ENCODE measurements around the gene BLOC1S5.

Gene BLOC1S5, protein sequence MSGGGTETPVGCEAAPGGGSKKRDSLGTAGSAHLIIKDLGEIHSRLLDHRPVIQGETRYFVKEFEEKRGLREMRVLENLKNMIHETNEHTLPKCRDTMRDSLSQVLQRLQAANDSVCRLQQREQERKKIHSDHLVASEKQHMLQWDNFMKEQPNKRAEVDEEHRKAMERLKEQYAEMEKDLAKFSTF

DNA sequence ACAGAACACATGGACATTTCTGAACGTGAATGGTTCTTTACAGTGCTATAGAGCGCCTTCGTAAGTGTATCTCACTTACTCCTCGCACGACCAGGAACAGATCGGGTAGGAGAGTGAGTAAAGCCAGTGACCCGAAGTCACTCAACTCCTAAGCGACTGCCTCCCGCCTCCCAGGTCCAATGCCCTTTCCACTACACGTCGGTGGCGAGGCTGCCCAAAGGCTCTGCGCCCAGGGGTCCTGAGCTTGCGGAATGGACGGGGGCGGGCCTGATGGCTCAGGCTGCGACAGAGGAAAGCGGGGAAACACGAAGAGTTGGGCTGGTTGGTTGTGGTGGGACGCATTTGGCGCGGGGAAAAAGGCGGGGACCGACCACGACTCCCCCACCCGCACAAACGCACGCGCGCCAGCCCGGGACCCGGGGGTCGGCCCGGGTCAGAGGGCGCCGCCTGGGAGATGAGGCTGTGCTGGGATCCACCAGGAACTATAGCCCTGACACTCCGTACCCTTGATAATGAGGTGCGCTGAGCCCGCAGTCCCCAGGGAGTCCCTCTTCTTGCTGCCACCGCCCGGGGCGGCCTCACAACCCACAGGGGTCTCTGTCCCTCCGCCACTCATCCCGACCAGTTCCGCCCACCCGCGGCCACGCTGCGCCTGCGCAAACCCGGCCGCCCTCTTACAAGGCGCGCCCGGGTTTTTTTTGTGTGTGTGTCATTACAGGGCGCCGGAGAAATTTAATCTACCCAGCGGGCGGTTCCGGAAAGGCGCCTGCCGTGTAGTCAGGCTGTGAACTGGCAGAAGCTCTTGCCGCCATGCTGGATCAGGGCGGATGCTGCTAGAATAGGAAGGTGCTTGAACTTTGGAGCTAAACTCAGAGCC lies at the start of gene BLOC1S5:
Gene BLOC1S5, minus strand, starts transcription at position 629 of the 877 bp plus-strand sequence. Its CDS starts 13 bp downstream, at position 616.
- peak; percentile 89 for DNase-seq (ENCODE audit: low read depth, low spot score)

DNA sequence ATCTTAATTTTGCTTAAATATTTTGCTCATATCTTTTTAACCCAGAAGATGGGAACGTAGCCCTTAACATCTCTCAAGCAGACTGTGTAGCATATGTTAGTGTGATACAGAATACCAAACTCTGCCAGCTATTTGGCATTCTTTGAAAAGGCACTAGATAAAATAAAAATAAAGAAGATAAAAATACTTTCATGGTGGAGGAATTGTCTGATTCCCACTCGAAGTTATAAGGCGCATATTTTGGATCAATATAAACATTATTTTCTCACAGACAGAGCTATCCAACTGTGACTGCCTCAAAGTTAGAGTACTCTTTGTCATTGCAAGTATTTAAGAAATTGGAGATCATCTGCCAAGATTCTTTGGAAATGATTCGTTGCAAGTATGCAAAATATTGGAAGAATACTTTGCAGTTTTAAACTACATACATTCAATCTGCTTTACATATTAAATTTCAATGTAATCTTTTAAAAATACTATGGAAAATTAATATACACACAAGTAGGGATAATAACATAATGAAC lies 49.0 kb upstream of the BLOC1S5 start:
- no peak for DNase-seq (ENCODE audit: low read depth, low spot score)

DNA sequence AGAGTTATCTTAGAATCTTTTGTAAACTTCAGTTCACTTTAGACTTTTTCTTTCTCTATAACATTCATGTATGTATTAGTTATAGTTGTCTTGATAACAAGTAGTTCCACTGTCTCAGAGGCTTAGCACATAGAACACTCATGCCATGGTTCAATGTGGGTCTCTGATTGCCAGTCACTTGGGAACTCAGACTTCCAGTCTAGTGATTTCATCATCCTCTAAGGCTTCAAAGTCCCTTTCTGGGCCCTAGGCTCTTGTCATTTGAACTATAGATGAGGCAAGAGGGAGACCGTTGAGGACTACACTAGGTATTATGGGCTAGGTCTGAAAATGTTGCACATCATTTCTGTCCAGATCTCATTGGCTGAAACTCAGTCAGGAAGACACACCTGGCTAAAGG lies 46.5 kb upstream of the BLOC1S5 start:
- no peak for DNase-seq (ENCODE audit: low read depth, low spot score)

DNA sequence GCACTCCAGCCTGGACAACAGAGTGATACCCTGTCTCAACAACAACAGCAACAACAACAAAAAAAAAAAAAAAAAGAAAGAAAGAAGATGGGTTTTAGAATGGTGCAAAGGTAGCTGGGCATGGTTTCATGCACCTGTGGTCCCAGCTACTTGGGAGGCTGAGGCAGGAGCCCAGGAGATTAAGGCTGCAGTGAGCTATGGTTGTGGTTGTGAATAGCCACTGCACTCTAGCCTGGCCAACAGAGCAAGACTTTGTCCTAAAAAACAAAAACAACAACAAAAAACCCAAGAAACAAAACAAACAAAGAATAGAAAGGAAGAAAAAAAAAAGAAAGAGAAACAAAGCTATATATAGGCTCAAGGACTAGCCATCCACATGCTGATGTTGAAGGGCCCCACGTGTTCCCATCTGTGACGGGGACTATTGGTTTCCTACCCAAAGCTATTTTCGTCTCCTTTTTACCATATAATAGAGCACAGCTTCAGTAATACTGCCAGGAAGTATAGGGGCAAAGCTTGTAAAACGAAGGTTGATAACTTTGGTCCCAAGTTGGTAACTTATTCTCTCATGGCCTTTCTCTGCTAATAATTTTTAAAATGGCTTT lies 46.0 kb upstream of the BLOC1S5 start:
- no peak for DNase-seq (ENCODE audit: low read depth, low spot score)

DNA sequence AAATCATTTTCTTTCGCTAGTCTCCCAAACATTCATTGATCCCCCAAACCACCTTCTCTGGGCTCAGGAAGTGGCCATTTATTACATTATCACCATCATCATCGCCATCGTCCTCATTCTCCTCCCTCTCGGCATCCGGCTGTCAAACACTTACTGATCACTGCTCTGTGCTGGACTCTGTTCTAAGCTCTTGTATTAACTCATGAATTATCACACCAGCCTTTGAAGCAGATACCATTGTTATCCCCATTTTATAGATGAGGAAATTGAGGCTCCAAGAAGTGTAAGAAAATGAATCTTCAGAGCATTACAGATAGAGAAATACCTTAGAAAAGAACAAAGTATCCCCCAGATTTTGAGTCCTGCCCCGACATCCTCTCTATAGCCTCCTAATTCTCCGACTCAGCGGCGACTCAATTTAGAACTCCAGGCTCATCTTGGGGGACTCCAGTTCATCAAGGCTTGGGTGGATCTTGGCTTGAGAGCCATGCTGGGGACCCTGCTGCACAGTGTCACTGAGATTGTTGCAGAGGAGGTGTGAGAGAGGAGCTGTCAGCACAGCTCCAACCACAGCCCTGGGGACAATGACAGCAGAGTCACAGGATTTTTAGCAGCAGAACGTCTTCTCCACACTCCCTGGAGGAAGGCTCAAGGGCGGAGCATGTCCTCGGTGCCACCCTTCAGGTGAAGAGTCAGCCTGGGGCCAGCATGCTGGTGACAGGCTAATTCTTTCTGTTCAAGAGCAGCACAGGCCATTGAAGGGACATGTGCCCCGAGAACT lies 44.8 kb upstream of the BLOC1S5 start:
- DNase-seq (ENCODE audit: low read depth, low spot score) = no peak

DNA sequence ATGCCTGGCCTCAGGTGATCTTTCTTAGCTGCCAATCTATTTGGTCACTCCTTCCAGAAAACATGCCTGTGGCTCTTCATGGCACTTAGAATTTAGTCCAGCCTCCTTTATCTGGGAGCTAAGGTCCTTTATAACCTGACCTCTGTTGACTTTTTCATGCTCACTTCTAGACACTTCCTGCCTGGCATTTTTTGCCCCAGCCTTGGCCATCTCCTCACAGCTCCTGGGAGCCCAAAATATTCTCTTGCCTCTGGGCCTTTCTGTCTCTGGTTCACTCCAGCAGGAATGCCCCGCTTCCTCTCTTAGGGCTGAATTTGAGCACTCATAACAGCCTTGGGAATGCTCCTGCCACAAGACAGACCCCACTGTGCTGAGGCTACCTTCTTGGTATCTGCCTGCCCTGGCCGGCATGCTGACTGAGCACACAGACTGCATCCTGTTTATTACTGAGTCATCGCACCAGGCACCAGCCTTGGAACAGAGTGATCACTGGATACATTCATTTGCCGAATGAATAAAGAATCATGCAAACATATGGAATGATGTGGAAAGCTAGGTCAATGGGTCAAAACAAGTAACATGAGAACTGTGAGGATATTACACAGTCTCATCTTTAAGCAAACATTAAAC lies 44.0 kb upstream of the BLOC1S5 start:
- DNase-seq (ENCODE audit: low read depth, low spot score) = peak; percentile 76

DNA sequence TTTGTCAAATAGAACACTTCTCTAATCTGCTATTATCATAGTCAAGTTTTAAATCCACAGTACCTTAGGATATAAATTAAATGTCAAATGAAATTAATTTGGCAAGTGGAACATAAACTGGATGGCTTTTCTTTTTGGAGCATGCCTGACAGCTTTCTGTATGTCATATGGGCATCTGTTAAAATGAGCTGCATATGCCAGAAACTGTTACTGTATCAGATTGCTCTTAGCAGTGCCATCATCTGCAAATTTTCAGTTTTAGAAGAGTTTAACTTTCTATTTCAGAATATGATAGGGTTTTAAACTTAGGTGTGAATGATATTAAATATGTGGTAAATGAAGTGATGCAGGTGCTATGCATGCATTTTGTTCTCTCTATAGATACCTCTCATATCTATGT lies 41.6 kb upstream of the BLOC1S5 start:
- DNase-seq (ENCODE audit: low read depth, low spot score) = no peak

DNA sequence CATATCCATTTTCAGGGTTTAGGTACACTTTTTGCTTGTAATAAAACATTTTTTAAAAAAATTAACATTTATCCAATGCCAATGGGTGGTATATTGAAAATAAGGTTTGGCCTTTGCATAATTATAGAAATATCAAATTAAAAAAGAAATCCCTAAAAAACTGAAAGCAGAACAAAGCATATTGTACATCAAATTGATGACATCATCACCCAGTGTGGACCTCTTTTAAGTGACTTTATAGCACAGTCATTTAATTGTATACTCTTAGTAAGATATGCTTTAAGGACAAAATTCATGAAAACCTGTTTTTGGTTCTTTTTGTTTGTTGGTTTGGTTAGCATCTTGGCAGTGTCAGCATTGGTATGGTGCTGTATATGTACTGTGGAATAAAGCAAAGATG lies 39.5 kb upstream of the BLOC1S5 start:
- DNase-seq (ENCODE audit: low read depth, low spot score) = no peak

DNA sequence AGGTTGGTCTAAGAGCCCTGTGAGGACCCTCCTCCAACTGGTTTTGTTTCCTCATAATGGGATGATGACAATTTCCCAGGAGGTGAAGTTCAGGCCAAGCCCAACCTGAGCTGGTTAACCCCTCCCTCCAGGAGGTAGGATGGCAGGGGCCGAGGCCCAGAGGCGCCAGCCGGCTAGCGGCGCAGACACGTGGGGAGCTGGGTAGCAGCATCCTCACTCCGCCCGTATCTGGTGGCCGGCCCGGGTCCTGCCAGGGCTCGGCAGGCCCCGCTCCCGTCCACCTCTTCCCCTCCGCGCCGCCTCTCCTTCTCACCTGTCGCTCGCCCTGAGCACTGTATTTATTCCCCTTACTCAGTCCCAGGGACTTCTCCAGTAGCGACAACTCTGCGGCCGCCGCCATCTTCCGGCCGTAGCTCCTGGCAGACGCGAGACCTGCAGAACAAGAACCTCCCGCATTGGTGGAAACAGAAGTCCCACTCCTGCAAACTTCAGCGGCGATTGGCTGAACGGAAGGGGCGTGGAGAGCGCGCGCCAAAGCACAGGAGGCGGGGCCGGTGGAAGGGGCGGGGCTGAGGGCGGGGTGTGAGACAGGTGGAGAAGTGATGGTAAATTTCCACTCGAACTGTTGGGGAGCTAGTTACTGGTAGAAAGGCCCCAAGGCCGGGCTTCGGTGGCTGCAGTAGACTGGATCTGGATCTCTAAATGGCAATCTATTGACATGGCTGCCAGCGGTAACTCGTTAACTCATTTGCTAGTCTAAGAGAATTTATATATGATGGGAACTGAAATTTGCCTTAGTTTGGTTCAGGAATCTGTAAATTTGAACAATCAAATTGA lies 38.2 kb upstream of the BLOC1S5 start, which contains the start of gene EEF1E1:
Gene EEF1E1, minus strand, starts transcription at position 427 of the 837 bp plus-strand sequence. Its CDS starts 27 bp downstream, at position 400.
- peak; percentile 70 for DNase-seq (ENCODE audit: low read depth, low spot score)

DNA sequence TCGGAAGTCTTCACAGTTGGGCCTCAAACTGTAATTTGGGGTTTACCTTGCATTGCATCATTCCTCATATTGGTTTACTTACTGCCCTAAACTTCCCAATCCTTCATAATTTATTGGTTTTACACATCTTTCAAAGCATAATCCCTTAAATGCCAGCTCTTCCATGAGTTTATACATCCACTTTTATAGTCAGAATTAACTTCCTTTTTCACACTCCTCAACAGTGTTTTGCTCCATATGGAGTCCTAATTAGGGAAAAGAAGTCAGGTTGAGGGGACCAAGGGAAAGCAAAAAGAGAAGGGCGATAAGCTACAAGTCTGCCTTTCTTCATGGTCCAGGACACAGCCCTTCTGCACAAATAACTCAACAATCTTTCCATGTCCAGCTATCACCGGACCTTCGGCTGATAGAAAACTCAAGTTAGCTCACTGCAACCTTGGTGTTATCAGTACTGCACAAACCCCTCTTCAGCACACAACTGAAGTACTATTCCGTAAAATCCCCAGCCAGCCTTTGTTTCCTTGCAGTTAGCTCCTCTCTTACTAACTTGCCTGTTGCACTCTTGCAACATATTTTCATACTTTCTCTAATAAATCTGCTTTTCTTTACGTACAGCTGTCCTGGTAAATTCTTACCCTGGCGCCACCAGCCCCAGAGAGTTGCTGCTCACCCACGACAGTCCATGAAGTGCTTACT lies 36.1 kb upstream of the BLOC1S5 start:
- no peak for DNase-seq (ENCODE audit: low read depth, low spot score)

DNA sequence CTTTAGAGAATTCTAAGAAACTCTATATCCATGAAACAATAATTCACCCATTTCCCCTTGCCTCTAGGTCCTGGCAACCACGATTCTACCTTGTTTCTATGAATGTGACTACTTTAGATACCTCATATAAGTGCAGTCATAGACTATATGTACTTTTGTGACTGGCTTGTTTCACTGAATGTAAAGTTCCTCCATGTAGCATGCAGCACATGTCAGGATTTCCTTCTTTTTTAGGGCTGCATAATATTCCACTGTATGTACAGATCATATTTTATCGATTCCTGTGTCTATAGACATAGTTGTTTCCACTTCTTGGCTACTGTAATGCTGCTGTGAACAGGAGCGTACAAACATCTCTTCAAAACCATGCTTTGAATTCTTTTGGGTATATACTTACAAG lies 26.5 kb upstream of the BLOC1S5 start:
- no peak for DNase-seq (ENCODE audit: low read depth, low spot score)

DNA sequence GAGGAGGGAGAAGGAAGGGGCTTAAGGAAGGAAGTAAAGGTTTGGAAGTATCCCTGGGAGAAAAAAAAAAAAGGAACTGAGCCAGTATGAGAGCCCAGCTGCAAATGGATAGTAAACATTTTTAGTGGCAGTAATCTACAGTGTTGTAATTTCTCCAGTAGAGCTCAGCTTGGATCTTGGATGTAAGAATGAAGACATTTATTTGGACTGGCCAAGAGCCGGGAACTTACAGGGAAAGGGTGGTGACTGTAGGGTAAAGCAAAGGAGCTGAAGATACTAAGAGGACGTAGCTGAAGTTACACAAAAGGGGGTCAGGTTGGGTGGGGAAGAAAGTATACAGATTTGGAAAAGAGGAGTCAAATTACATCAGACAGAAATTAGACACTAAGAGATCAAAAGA lies 24.7 kb upstream of the BLOC1S5 start:
- DNase-seq (ENCODE audit: low read depth, low spot score) = no peak

DNA sequence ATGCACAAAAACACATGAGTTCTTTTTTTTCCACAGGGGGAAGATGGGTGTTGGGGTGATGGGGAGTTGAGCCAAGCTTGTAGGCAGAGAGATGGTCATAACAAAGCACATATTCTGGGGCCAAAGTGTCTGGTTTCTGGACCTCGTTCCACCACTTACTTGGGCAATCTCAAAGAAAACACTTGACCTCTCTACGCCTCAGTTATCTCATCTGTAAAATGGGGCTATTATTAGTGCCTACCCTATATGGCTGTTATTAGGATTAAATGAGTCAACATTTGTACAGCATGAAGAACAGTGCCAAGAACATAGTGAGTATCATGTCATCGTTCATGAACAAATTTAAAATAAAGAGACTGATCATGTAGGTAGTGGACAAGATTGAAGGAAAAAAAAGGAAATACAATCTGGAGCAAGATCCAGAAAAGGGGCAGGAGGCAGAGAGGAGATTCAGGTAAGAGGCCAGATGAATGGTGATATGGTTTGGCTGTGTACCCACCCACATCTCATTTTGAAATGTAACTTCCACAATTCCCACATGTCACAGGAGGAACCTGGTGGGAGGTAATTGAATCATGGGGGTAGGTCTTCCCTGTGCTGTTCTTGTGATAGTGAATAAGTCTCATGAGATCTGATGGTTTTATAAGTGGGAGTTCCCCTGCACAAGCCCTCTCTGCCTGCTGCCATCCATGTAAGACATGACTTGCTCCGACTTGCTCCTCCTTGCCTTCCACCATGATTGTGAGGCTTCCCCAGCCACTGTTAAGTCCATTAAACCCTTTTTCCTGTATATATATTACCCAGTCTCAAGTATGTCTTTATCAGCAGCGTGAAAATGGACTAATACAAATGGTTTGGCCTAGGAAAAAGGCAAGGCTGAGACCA lies 23.9 kb upstream of the BLOC1S5 start:
- DNase-seq (ENCODE audit: low read depth, low spot score) = no peak

DNA sequence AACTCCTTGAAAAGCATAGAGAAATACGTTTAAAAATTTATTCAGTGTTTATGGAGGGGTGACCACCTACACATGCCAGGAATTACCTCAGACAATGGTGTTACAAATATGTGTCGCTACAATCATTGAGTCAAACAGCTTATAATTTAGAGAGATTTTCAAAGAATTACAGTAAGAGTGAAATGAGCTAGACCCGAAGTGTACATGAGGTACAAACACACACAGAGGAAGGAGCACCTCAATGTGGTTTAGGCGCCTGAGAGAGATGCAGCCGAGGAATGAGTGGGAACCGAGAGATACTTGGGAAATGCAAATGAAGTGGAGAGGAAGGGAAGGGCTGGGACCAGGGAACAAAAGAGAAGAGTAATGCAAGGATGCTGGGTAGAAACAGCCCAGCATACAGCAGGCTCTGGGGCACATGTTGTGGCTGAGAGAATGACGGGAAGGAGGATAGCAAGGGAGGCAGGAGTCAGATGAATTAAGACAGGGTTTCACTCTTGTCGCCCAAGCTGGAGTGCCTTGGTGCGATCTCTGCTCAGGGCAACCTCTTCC lies 22.6 kb upstream of the BLOC1S5 start:
- no peak for DNase-seq (ENCODE audit: low read depth, low spot score)

DNA sequence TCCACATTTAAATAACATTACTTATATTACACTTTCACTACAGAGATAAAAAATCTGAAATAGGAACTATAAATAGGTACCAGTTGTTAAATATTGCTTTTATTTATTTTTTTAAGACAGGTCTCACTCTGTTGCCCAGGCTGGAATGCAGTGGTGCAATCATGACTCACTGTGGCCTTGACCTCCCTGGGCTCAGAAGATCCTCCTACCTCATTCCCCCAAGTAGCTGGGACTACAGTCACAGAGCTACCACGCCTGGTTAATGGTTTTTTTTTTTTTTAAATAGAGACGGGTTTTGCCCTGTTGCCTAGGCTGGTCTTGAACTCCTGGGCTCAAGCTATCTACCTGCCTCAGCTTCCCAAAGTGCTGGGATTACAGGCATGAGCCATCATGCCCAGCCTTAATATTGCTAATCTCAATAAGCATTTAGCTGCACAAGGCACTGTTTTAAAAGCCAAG lies 20.9 kb upstream of the BLOC1S5 start:
- DNase-seq (ENCODE audit: low read depth, low spot score) = peak; percentile 54

DNA sequence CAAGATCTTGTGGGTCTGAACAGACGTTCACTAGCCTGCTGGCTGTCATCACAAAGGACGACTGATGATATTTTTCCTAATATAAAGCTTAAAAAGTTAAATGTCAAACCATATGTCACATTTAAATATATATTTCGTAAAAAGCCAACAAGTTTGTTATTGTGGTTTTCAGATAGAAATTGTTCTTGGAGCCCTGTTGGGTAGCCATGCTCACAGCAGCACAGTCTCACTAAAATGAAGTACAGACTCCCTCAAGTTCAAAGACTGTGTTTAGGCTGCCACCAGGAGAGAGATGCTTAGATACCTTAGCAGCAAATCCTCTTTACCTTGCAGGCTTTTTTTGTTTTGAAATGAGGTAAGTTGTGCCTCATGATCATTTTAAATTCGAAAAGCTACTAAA lies 20.4 kb upstream of the BLOC1S5 start:
- no peak for DNase-seq (ENCODE audit: low read depth, low spot score)

DNA sequence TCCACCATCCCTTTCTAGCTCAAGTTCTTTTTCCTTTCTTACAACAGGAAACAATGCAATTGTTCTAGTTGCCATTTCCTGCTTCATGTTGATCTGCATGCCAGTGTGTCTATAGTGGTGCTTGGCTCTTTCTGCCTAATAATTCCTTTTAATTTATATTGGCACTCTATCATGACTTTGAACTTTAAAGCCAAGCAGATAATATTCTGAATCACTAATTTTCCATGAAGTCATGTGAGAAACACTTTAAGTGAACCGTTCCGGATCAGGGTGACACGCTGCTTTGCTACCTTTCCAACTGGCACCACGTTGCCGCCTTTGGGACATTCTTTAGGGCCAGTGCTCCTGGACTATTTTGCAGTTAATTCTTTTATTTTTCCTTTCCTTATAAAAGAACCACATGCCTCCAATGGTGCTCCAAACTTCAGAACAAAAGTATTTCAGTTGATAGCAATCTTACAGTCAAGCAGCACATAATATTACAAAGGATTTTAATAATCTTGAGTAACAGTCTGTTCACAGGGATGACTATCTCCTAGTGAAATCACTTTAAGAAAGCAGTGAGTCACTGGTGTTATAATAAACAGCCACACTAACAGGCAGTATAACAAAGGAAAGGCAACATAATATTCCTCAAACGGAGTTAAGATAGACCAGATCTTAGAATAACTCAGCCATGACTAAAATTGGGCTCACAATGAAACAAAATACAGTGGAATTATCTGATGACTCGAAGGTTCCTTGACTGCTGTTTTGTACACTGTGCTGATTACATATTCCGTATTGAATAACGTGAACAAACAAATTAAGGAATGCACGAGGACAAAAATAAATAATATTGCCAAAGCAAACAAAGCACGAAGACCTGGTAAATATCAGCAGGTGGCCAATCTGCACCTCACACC lies 19.0 kb upstream of the BLOC1S5 start:
- no peak for DNase-seq (ENCODE audit: low read depth, low spot score)

Measured in brain pericyte (primary cell).